ENCODE results near the gene RIMBP2.

Gene RIMBP2

DNA sequence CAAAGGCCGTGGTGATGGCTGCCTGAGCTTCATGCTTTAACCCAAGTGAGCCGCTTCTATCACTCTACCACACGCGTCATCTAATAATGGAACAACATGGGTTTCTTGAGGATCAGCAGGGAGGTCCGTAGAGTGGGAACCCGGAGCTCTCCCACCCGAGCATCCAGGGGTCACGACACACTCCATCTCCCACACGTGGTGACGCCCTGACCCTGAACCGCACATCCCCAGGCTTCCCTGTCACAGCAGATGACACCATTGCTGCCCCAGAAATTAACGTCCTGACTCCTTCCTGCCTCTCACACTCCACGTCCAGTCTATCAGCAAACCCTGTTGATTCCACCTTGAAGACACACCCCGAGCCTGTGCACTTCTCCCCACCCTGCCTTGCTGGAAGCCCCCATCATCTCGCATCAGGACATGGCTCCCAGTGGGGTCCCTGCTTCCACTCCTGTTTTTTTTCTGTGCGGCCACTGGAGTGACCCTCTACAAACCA is 215.2 kb downstream of the RIMBP2 start:
- no peak for TF ChIP-seq FOXP2 (optimal IDR thresholded peaks at IDR 0.05; ENCODE audit: borderline replicate concordance, extremely low read depth, extremely low read length, insufficient read depth)
- no peak for TF ChIP-seq TAF1 (IDR thresholded peaks at IDR 0.05; ENCODE audit: borderline replicate concordance, insufficient read depth, low read length)
- no peak for TF ChIP-seq POLR2AphosphoS5 (IDR thresholded peaks at IDR 0.05; ENCODE audit: low read depth, low read length)
- no peak for TF ChIP-seq SIN3A (IDR thresholded peaks at IDR 0.05; ENCODE audit: borderline replicate concordance, insufficient read depth, low read length)
- TF ChIP-seq, protein P1, sequence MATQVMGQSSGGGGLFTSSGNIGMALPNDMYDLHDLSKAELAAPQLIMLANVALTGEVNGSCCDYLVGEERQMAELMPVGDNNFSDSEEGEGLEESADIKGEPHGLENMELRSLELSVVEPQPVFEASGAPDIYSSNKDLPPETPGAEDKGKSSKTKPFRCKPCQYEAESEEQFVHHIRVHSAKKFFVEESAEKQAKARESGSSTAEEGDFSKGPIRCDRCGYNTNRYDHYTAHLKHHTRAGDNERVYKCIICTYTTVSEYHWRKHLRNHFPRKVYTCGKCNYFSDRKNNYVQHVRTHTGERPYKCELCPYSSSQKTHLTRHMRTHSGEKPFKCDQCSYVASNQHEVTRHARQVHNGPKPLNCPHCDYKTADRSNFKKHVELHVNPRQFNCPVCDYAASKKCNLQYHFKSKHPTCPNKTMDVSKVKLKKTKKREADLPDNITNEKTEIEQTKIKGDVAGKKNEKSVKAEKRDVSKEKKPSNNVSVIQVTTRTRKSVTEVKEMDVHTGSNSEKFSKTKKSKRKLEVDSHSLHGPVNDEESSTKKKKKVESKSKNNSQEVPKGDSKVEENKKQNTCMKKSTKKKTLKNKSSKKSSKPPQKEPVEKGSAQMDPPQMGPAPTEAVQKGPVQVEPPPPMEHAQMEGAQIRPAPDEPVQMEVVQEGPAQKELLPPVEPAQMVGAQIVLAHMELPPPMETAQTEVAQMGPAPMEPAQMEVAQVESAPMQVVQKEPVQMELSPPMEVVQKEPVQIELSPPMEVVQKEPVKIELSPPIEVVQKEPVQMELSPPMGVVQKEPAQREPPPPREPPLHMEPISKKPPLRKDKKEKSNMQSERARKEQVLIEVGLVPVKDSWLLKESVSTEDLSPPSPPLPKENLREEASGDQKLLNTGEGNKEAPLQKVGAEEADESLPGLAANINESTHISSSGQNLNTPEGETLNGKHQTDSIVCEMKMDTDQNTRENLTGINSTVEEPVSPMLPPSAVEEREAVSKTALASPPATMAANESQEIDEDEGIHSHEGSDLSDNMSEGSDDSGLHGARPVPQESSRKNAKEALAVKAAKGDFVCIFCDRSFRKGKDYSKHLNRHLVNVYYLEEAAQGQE (IDR thresholded peaks at IDR 0.05; ENCODE audit: insufficient read depth in 1 of 2, low read depth in 2 of 2, low read length in 2 of 2) = no peak

- TF ChIP-seq, protein P1 (IDR thresholded peaks at IDR 0.05; ENCODE audit: insufficient read depth in 1 of 2, low read depth in 2 of 2, low read length in 2 of 2) = no peak
- TF ChIP-seq FOXP2 (optimal IDR thresholded peaks at IDR 0.05; ENCODE audit: borderline replicate concordance, extremely low read depth, extremely low read length, insufficient read depth) (no peak), SIN3A (IDR thresholded peaks at IDR 0.05; ENCODE audit: borderline replicate concordance, insufficient read depth, low read length) (no peak), POLR2AphosphoS5 (IDR thresholded peaks at IDR 0.05; ENCODE audit: low read depth, low read length) (no peak), TAF1 (IDR thresholded peaks at IDR 0.05; ENCODE audit: borderline replicate concordance, insufficient read depth, low read length) (no peak)
These were observed 216.6 kb downstream of the RIMBP2 start for GRCh38 chr12:130499474-130499873.

DNA sequence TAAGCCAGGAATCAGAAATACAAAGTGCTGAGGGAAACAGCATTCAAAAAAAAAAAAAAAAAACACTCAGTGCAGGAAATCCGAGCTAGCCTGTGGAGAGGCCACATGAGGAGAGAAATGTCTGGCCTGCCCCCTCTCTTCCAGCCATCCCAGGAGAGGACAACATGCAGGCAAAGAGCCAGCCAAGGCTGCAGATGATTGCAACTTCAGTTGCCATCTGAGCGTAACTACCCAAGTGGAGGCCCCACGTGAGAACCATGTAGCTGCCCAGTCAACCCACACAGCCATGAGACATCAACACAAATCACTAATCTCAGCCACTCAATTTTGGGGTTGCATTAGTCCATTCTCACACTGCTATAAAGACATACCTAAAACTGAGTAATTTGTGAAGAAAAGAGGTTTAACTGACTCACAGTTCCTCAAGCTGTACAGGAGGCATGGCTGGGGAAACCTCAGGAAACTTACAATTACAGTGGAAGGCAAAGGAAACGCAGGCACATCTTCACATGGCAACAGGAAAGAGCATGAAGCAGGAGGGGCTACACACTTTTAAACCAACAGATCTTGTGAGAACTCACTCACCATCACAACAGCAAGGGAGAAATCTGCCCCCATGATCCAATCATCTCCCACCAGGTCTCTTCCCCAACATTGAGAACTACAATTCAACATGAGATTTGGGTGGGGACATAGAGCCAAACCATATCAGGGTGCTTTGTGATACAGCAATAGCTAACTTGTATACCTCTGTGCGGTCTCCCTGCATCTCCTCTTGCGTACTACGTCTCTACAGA is 217.3 kb downstream of the RIMBP2 start:
- TF ChIP-seq, protein P1 (IDR thresholded peaks at IDR 0.05; ENCODE audit: insufficient read depth in 1 of 2, low read depth in 2 of 2, low read length in 2 of 2) = no peak
- TF ChIP-seq SIN3A (IDR thresholded peaks at IDR 0.05; ENCODE audit: borderline replicate concordance, insufficient read depth, low read length) (no peak), FOXP2 (optimal IDR thresholded peaks at IDR 0.05; ENCODE audit: borderline replicate concordance, extremely low read depth, extremely low read length, insufficient read depth) (no peak), TAF1 (IDR thresholded peaks at IDR 0.05; ENCODE audit: borderline replicate concordance, insufficient read depth, low read length) (no peak), POLR2AphosphoS5 (IDR thresholded peaks at IDR 0.05; ENCODE audit: low read depth, low read length) (no peak)

DNA sequence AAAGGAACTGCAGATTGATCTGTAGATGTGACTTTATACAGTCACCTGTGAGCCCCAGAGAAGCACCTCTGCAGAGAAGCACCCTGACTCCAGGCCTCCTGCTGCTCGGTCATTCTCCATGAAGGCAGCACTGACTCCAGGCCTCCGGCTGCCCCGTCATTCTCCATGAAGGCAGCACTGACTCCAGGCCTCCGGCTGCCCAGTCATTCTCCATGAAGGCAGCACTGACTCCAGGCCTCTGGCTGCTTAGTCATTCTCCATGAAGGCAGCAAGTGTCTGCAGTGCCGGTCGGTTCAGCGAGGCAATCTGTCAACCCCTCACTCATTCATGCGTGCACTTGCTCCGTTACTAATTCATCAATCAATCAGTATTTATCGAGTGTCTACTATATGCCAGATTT is 218.1 kb downstream of the RIMBP2 start:
- TF ChIP-seq SIN3A (IDR thresholded peaks at IDR 0.05; ENCODE audit: borderline replicate concordance, insufficient read depth, low read length) (no peak), FOXP2 (optimal IDR thresholded peaks at IDR 0.05; ENCODE audit: borderline replicate concordance, extremely low read depth, extremely low read length, insufficient read depth) (no peak), TAF1 (IDR thresholded peaks at IDR 0.05; ENCODE audit: borderline replicate concordance, insufficient read depth, low read length) (no peak), POLR2AphosphoS5 (IDR thresholded peaks at IDR 0.05; ENCODE audit: low read depth, low read length) (no peak)
- TF ChIP-seq, protein P1 (IDR thresholded peaks at IDR 0.05; ENCODE audit: insufficient read depth in 1 of 2, low read depth in 2 of 2, low read length in 2 of 2) = no peak

Measured in PFSK-1 (cell line).